GM18517 (cell line): Measurements from ENCODE around the gene VPS4A.
A peak's percentile ranks its signal among the peaks of the same experiment; 100 is the strongest.
"Not testable (repeated sequence)": the region's sequence is repeated elsewhere in the genome, so short reads cannot be mapped to it uniquely, and the experiment has no call there.

Experiments used
- ATAC-seq: cut with Tn5 transposase; IDR thresholded peaks from one replicate; pipeline ENCODE4 v1.9.1; 2021; ENCODE audit warnings: mild to moderate bottlenecking, moderate library complexity; ENCODE audit not compliant: unreplicated experiment

VPS4A gene

DNA sequence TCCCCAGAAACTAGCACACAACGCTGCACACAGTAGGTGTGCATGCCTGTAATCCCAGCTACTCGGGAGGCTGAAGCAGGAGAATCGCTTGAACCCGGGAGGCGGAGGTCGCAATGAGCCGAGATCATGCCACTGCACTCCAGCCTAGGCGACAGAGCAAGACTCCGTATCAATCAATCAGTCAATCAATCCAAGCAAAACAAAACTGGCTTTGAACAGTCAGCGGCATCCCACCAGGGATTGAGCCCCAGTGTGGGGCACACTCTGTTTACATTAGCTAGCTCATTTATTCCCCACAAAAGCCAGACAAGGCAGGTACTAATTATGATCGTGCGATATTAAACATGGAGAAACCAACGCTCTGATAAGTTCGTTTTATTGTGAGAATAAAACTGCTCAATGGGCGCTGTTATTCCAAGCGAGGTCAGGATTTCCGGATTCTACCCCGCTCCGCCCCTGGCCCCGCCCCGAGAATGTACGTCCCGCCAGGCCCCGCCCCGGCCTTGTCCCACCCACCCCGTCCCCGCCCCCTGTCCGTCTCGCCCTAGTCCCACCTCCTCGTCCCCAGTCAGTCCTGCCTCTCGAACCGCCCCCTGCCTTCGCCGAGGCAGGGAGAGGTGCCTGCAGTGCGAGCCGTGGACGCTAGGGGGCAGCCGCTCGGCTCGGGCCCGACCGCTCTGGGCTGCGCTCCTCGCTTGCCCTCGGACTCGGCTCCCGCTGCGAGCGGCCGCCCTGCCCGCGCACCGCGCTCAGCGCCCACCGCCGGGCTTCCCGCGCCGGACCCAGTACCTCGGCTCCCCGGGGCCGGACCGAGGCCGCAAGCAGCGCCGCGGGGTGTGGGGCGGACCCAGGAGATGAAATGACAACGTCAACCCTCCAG lies at the start of gene VPS4A:
Gene VPS4A (plus strand): TSS at position 698 of the 880 bp plus-strand sequence. CDS start 162 bp downstream, at position 860.
- peak; percentile 88 for ATAC-seq

- ATAC-seq = no peak
Measured at GRCh38 chr16:69266334-69267063, 44.7 kb upstream of the VPS4A start.

DNA sequence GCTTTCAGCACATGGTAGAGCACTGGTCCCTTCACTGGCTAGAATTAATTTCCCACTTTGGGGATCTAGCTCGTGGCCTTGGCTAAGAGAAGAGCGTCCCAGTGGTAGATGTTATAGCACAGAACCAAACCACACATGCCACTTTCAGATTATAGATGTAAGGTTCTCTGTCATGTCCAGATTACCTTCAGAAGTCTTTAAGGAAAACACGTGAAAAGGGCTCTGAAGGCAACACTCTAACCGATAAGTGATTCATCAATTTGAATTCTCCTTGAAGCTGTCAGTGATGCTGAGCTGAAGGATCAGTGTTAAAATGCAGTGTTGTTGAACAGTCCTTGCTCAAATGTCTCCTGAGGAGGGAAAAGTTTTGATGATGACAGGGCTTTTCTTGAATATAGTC lies 43.5 kb upstream of the VPS4A start:
- no peak for ATAC-seq

GRCh38 chr16:69270395-69270794 lies 40.8 kb upstream of the VPS4A start:
- ATAC-seq = no peak

- ATAC-seq = no peak
Measured at GRCh38 chr16:69270831-69271230, 40.3 kb upstream of the VPS4A start.

- no peak for ATAC-seq
Measured at GRCh38 chr16:69273009-69273408, 38.1 kb upstream of the VPS4A start.

DNA sequence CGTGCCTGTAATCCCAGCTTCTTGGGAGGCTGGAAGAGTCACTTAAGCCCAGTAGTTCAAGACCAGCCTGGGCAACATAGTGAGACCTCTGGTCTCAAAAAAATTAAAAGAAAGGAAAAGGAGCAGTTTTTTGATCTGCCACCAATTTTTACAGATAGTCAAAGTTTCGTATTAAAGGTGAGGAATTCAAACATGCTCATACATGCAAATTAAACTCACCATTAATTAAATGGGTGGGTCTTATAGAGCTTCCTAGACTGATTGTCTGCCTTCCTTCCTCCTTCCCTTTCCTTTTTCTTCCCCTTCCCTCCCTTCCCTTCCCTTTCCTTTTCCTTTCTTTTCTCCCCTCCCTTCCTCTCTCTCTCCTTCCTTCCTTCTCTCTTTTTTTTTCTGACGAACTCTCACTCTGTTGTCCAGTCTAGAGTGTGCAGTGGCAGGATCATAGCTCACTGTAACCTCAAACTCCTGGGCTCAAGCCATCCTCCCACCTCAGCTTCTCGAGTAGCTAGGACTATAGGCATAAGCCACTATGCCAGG lies 36.4 kb upstream of the VPS4A start:
- no peak for ATAC-seq

GRCh38 chr16:69276148-69277115 lies 34.7 kb upstream of the VPS4A start:
- no peak for ATAC-seq

DNA sequence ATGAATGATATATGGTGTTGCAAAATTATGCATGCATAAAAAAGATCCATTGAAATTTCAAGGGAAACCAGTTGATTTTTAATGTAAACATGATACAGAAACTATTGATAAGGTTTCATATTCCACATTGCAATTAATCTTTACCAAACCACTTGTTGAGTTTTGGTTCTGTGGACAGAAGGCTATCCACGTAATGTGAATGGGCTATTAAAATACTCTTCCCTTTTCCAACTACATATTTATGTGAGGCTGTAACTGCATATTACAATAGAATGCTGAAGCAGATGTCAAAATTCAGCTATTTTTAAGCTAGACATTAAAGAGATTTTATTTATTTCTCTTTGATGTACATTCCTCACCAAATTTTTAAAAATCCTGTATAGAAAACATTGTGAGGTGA lies 33.7 kb upstream of the VPS4A start:
- ATAC-seq = no peak

- no peak for ATAC-seq
Measured at GRCh38 chr16:69283851-69284250, 27.3 kb upstream of the VPS4A start.

- no peak for ATAC-seq
Measured at GRCh38 chr16:69285240-69285639, 25.9 kb upstream of the VPS4A start.

GRCh38 chr16:69286941-69287713 lies 24.0 kb upstream of the VPS4A start:
- ATAC-seq = no peak

GRCh38 chr16:69291657-69292056 lies 19.5 kb upstream of the VPS4A start:
- not testable (repeated sequence) for ATAC-seq

DNA sequence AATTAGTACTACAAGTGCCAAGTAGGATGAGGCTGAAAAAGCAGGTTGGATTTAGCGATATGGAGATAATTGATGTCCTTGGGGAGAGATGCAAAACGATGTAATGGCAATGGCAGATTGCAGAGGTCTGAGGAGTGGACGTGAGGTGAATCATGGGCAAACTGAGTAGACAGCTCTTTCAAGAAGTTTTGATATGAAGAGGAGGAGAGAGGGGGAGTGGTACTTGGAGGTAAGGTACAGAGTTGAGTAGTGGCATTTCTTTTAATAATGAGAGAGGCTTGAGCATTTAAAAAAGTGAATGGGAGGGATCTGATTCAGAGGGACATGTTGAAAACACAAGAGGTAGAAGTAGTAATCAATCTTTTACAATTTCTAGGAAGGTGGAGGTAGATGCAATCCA lies 17.7 kb upstream of the VPS4A start:
- no peak for ATAC-seq

- ATAC-seq = no peak
Measured at GRCh38 chr16:69294051-69294450, 17.1 kb upstream of the VPS4A start.

DNA sequence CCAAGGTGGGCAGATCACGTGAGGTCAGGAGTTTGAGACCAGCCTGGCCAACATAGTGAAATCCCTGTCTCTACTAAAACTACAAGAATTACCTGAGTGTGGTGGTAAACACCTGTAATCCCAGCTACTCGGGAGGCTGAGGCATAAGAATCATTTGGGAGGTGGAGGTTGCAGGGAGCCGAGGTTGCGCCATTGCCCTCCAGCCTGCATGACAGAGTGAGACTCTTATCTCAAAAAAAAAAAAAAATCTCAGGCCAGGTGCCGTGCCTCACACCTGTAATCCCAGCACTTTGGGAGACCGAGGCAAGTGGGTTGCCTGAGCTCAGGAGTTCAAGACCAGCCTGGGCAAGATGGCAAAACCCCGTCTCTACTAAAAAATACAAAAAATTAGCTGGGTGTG lies 14.4 kb upstream of the VPS4A start:
- not testable (repeated sequence) for ATAC-seq

DNA sequence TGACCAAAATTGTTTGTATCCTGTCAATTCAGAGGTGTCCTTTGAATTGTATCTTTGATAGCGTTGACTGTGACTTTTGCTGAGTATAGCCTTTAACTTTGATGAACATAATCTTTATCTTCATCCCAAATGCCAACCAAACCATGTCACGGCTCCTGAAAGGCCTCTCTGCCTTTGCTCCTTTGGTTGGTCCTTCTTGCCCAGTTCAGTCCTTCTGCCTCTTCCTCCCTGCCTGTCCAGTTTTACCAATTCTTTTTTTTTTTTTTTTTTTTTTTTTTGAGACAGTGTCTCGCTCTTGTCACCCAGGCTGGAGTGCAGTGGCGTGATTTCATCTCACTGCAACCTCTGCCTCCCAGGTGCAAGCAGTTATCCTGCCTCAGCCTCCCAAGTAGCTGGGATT lies 12.9 kb upstream of the VPS4A start:
- ATAC-seq = no peak

DNA sequence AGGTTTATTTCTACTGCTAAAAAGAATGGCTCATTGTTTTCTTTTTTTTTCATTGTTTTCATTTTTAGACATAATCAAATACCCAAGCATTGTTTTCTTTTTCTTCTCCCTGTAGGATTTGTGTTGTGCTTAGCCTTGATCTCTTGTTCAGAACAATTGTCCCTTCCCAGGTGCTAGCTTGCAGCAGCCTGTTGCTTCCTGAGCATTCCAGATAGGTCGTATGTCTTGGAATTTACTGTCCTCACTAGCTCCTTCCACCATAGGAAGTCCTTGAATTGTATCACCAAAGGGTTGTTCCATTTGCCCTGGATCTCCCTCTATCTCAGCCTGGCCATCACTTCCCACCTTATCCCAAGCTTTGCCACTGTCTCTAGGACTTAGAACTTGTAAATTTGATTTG lies 10.0 kb upstream of the VPS4A start:
- ATAC-seq = no peak

- no peak for ATAC-seq
Measured at GRCh38 chr16:69301861-69302260, 9.3 kb upstream of the VPS4A start.

DNA sequence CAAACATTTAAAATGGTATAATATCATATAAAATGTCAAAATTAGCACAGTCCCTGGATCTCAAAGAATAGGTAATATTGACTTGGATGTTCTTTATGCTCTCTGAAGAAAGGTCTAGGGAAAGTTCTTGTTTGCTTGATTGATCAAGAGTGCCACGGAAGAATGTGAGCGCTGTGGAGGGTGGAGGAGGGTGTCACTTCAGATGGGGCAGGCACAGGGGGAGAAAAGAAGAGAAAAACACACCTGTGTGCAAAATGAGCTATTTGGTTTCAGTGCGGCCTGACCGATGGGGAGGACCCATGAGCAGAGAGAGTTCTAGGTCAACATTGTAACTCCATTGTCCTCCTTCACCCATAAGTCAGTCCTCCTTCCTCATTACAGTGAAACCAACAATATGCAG lies 8.8 kb upstream of the VPS4A start:
- no peak for ATAC-seq
